DOHH2 (cell line): ENCODE data around the gene LAMB3.

Experiments used
- EZH2phosphoT487 ChIP-seq: fragments of 200-600 bp; sonication (generic); IDR thresholded peaks from 2 replicates; pipeline ENCODE4 v1.6.1; 2017; ENCODE audit warnings: borderline replicate concordance, mild to moderate bottlenecking, antibody characterized with exemption, low read length, moderate library complexity, mixed read lengths
- TF ChIP-seq, protein P1 (sequence below): fragments of 200-600 bp; sonication (generic); IDR thresholded peaks from one replicate; pipeline ENCODE4 v1.5.1; 2014; ENCODE audit warnings: antibody characterized with exemption, mild to moderate bottlenecking, low read depth, low read length; ENCODE audit not compliant: poor library complexity, severe bottlenecking

DNA sequence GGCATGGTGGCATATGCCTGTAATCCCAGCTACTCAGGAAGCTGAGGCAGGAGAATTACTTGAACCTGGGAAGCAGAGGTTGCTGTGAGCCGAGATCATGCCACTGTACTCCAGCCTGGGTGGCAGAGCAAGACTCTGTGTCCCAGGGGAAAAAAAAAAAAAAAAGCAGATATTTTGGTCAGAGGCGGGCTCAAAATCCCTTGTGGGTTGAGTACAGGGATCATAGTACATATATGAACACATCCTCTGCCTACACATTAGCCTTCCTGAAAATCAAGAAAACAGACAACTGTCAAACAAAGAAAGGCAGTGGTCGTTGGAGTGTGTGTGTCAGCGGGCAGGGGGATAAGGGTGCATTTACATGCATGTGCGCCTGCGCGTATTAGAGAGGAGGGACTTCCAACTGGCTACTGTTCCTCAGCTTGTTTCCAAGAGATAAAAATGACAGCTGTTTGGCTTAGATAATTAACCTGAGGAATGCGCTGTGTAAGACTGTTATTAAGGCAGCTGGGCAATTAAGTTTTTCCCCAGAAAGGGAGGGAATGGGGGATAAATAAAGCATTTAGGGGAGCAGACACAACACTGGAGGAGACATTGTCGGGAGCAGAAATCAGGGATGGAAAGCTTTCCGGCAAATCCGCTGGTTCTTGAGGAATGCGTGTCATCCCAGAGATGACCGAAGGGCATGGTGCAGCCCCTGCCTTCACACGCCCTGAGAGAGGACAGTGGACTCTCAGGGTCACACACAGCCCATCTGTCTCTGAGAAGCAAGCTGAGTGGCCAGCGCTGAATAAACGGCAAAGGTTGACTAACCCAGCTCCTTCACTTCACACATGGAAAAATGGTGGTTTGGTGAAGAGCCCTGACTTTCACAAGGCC lies 6.4 kb downstream of the LAMB3 start:
- TF ChIP-seq, protein P1, sequence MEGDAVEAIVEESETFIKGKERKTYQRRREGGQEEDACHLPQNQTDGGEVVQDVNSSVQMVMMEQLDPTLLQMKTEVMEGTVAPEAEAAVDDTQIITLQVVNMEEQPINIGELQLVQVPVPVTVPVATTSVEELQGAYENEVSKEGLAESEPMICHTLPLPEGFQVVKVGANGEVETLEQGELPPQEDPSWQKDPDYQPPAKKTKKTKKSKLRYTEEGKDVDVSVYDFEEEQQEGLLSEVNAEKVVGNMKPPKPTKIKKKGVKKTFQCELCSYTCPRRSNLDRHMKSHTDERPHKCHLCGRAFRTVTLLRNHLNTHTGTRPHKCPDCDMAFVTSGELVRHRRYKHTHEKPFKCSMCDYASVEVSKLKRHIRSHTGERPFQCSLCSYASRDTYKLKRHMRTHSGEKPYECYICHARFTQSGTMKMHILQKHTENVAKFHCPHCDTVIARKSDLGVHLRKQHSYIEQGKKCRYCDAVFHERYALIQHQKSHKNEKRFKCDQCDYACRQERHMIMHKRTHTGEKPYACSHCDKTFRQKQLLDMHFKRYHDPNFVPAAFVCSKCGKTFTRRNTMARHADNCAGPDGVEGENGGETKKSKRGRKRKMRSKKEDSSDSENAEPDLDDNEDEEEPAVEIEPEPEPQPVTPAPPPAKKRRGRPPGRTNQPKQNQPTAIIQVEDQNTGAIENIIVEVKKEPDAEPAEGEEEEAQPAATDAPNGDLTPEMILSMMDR: no peak
- no peak for TF ChIP-seq EZH2phosphoT487
